MCF 10A (cell line): ENCODE results near the gene CPNE5. TPM values are rescaled to one million over a fixed set of nuclear protein-coding genes. Genes with fewer than 3 reads are reported as not detected.

Source experiments
- BruUV-seq: library from RNA; stranded (reverse); fragments of 400-500 nt; replicated peaks from 2 replicates; lab custom pipeline; 2021; lab: Mats Ljungman, UMichigan
- CTCF ChIA-PET: fragments of 300-600 bp; sonication (Branson Sonifier 250); formaldehyde crosslinking; extraction: SDS; loops from one replicate; lab custom pipeline; 2021; ENCODE audit warnings: antibody characterized with exemption, inconsistent platforms; lab: Yijun Ruan, JAX
- POLR2A ChIA-PET: fragments of 300-600, 350-650 bp; sonication (Branson Sonifier 250); formaldehyde crosslinking; extraction: SDS; loops from one replicate; lab custom pipeline; 2020; ENCODE audit warnings: antibody characterized with exemption, inconsistent platforms; lab: Yijun Ruan, JAX
- DNase-seq: peaks from one replicate; pipeline ENCODE4 v3.0.0-alpha.2; 2018; ENCODE audit not compliant: unreplicated experiment
- H3K27ac Mint-ChIP-seq: one replicate; pipeline ENCODE4 v1.8.0; 2022; ENCODE audit warnings: mild to moderate bottlenecking, low read depth, mixed read lengths; ENCODE audit not compliant: unreplicated experiment
- H3K27me3 Mint-ChIP-seq: one replicate; pipeline ENCODE4 v1.8.0; 2022; ENCODE audit warnings: mixed read lengths; ENCODE audit not compliant: insufficient read depth, unreplicated experiment
- H3K36me3 Mint-ChIP-seq: one replicate; pipeline ENCODE4 v1.8.0; 2022; ENCODE audit warnings: mild to moderate bottlenecking, moderate library complexity, mixed read lengths; ENCODE audit not compliant: insufficient read depth, unreplicated experiment
- H3K4me1 Mint-ChIP-seq: one replicate; pipeline ENCODE4 v1.8.0; 2022; ENCODE audit warnings: mixed read lengths; ENCODE audit not compliant: insufficient read depth, unreplicated experiment
- H3K4me3 Mint-ChIP-seq: one replicate; pipeline ENCODE4 v1.8.0; 2022; ENCODE audit warnings: mild to moderate bottlenecking, moderate library complexity, mixed read lengths; ENCODE audit not compliant: unreplicated experiment
- H3K9me3 Mint-ChIP-seq: one replicate; pipeline ENCODE4 v1.8.0; 2022; ENCODE audit warnings: mixed read lengths; ENCODE audit not compliant: unreplicated experiment
- CTCF ChIP-seq: fragments of 200-600 bp; IDR thresholded peaks from one replicate; pipeline ENCODE4 v1.8.0; 2022; ENCODE audit warnings: antibody characterized with exemption, mild to moderate bottlenecking; ENCODE audit not compliant: unreplicated experiment
- intact Hi-C: fragments of 100-400 bp; cut with micrococcal nuclease; formaldehyde crosslinking; loops from 2 replicates; pipeline ENCODE4 v1.14.1; 2022
- total RNA-seq: library from RNA; stranded (reverse); gene quantifications from 2 replicates; pipeline ENCODE4 v1.2.3, GENCODE V29; 2022

The CPNE5 gene
- total RNA-seq, 1 experiment from 2014 or later = not detected

DNA sequence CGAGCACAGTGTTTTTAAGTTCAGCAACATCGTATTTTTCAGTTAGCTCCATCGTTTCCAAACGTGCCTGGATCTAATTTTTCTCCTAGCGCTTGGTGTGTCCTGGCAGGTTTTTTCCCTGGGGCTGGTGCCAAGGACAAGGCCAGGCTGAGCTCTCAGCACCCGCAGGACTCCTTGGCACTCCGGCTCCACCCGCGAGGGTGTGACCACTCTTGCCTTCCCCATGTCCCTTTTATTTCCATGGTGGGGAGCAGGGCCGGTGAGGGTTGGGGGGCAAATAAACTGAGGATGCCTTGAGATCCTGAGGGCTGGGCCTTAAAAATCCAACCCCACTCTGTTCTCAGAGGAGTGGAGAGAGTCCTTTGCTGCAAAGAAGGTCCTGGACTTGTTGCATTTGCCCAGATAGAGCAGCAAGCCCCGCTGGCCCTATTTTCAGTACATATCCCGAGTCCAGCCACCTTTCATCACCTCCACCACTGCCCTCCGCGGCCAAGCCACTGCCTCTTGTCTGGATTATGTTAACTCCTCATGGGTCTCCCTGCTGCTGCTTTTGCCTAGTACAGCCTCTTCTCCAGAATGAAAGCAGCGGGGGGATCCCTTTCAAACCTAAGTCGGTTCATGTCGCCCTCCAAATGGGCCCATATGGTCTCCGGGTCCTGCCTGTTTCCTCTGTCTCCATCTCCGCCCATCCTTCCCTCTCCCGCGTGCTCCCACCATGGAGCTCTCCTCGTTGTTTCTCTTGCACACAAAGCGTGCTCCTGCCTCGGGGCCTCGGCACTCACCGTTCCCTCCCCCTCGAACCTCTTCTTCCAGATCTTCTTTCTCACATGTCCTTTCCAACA, 146.2 kb downstream of the CPNE5 start:
- peaks cover 10% of the 10 kb centered on the region for H3K9me3 Mint-ChIP-seq
- ChIA-PET POLR2A (interaction anchor here (0.6 to 1.3 kb wide), 10 partner anchors 9 to 1152 kb away, joined by 3 to 6 read pairs (median 3); partner anchors contain the start of gene CDKN1A), CTCF (interaction anchor here (0.5 to 1.2 kb wide), 4 partner anchors 30 to 912 kb away, joined by 3 to 4 read pairs (median 3); partner anchors contain the start of gene CLPSL1)
- TF ChIP-seq CTCF = no peak
- peaks cover 15% of the 10 kb centered on the region for H3K36me3 Mint-ChIP-seq
- BruUV-seq = no TSS peak
- intact Hi-C loops = no loop called here
- DNase-seq = no peak
- H3K4me3 Mint-ChIP-seq = no peak overlapping the region
- peaks cover 25% of the 10 kb centered on the region for H3K4me1 Mint-ChIP-seq
- no peaks in the 10 kb centered on the region for H3K27me3 Mint-ChIP-seq
- H3K27ac Mint-ChIP-seq = no peak overlapping the region

DNA sequence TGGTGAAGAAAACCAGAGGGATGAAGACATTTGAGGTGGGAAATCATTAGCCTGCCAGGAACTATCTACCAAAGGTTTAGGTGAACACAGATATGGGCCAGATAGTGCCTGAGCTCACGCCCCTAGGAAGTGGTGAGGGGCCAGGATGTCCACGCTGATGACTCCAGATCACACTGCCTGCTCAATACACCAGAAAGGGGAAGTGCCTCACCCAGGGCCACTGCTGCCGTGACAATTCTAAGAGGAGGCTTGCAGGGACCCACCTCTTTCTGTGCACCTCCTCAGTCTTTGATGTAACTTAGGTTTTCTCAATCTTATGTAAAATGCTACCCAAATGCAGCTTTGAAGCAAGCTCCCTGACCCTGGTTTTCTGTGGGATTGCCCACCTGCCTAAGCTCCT, 147.0 kb downstream of the CPNE5 start:
- intact Hi-C loops = no loop called here
- Mint-ChIP-seq H3K27me3 (no peaks in the 10 kb centered on the region), H3K9me3 (peaks cover 10% of the 10 kb centered on the region), H3K4me1 (peaks cover 25% of the 10 kb centered on the region), H3K4me3 (no peak overlapping the region), H3K36me3 (peaks cover 23% of the 10 kb centered on the region), H3K27ac (no peak overlapping the region)
- no peak for DNase-seq
- TF ChIP-seq CTCF = no peak
- CTCF ChIA-PET = interaction anchor here (0.6 to 1.2 kb wide), 3 partner anchors 31 to 69 kb away, joined by 3 to 4 read pairs (median 3); no protein-coding TSS in a partner anchor
- POLR2A ChIA-PET = interaction anchor here (0.7 to 1.3 kb wide), 5 partner anchors 9 to 161 kb away, joined by 3 to 6 read pairs (median 4); partner anchors contain the start of gene CDKN1A
- BruUV-seq = no TSS peak

DNA sequence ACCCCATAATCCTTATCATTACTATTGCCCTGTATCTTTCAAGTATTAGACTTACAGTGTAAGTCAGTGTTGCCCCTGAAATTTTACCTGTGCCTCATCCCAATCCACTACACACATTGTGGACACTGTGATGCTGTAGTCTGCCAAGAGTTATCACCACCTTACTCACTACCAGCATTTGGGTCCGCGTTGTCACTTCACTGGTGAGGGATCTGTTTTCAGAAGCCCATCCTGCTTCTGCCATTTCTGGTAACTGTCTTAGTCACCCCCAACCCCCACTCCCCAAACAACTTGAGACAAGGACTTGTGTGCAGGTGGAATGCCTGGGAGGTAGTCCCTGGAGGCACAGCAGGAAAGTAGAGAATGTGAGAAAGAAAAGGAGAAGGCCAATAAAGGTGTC, 147.6 kb downstream of the CPNE5 start:
- POLR2A ChIA-PET = no interaction called here
- intact Hi-C loops = no loop called here
- CTCF ChIA-PET = interaction anchor here (0.6 to 2.5 kb wide), 2 partner anchors 65 to 68 kb away, joined by 4 to 12 read pairs; no protein-coding TSS in a partner anchor

More for the DNA sequence above, 147.6 kb downstream of the CPNE5 start:
- no TSS peak for BruUV-seq
- H3K4me3 Mint-ChIP-seq = no peak overlapping the region
- H3K9me3 Mint-ChIP-seq = peaks cover 3% of the 10 kb centered on the region
- no peaks in the 10 kb centered on the region for H3K27me3 Mint-ChIP-seq
- peaks cover 29% of the 10 kb centered on the region for H3K36me3 Mint-ChIP-seq
- peak overlapping the region; percentile 36 for H3K27ac Mint-ChIP-seq
- no peak for DNase-seq
- peaks cover 25% of the 10 kb centered on the region for H3K4me1 Mint-ChIP-seq
- no peak for TF ChIP-seq CTCF
